Measurements from ENCODE around the gene NADK2.

Gene NADK2

GRCh38 chr5:36161361-36161760, 80.4 kb downstream of the NADK2 start:
- no peak overlapping the region for H4K91ac ChIP-seq (ENCODE audit: low read length)
- no peaks in the 10 kb centered on the region for H3K27me3 ChIP-seq (ENCODE audit: control insufficient read depth in 1 of 2, insufficient read depth in 1 of 2, low read length in 2 of 2)
- no peak for DNase-seq
- H2BK15ac ChIP-seq (ENCODE audit: low read depth, poor library complexity, severe bottlenecking): no peak overlapping the region
- H2BK12ac ChIP-seq (ENCODE audit: low read length in 2 of 2): no peak overlapping the region
- 95% methylated on average over 3 of the region's 4 CpGs for WGBS
- H3K27ac ChIP-seq (ENCODE audit: low read length, poor library complexity, severe bottlenecking): no peak overlapping the region
- no peak overlapping the region for H2AK5ac ChIP-seq (ENCODE audit: low read length, severe bottlenecking)
- no peak overlapping the region for H3K9ac ChIP-seq (ENCODE audit: low read length)
- H2BK120ac ChIP-seq (ENCODE audit: low read depth, low read length): no peak overlapping the region
- no peaks in the 10 kb centered on the region for H3K9me3 ChIP-seq (ENCODE audit: control insufficient read depth, low read length)
- H3K4me3 ChIP-seq (ENCODE audit: insufficient read depth in 1 of 2, low read depth in 1 of 2, low read length in 2 of 2): no peak overlapping the region
- H3K4ac ChIP-seq (ENCODE audit: low read depth in 1 of 2, low read length in 2 of 2): no peak overlapping the region
- no peak overlapping the region for H3K23ac ChIP-seq (ENCODE audit: low read length in 2 of 2)
- peaks cover 3% of the 10 kb centered on the region for H3K4me1 ChIP-seq (ENCODE audit: control insufficient read depth, insufficient read depth, low read depth, low read length)
- no peak overlapping the region for H3K14ac ChIP-seq (ENCODE audit: low read length in 2 of 2)
- H3K79me1 ChIP-seq (replicated peaks; ENCODE audit: low read length, poor library complexity, severe bottlenecking): peaks cover 39% of the 10 kb centered on the region
- no peak overlapping the region for H3K4me2 ChIP-seq (ENCODE audit: low read length, poor library complexity, severe bottlenecking)
- H2BK5ac ChIP-seq (ENCODE audit: low read depth, low read length, poor library complexity, severe bottlenecking): no peak overlapping the region
- H3K36me3 ChIP-seq (ENCODE audit: control insufficient read depth in 1 of 2, insufficient read depth in 2 of 2, low read depth in 1 of 2, low read length in 2 of 2): peaks cover 24 to 93% of the 10 kb centered on the region in 2 experiments
- no peak overlapping the region for H2AFZ ChIP-seq (ENCODE audit: low read depth, low read length)
- no peak overlapping the region for H3K18ac ChIP-seq (ENCODE audit: low read depth in 1 of 2, low read length in 2 of 2)
- no peak overlapping the region for H4K8ac ChIP-seq (ENCODE audit: low read length)

- no peak overlapping the region for H3K4me2 ChIP-seq (ENCODE audit: low read length, poor library complexity, severe bottlenecking)
- no peak overlapping the region for H2BK5ac ChIP-seq (ENCODE audit: low read depth, low read length, poor library complexity, severe bottlenecking)
- no peak for DNase-seq
- no peak overlapping the region for H2BK12ac ChIP-seq (ENCODE audit: low read length in 2 of 2)
- H2AK5ac ChIP-seq (ENCODE audit: low read length, severe bottlenecking): no peak overlapping the region
- no peak overlapping the region for H4K8ac ChIP-seq (ENCODE audit: low read length)
- H3K14ac ChIP-seq (ENCODE audit: low read length in 2 of 2): no peak overlapping the region
- H2BK120ac ChIP-seq (ENCODE audit: low read depth, low read length): no peak overlapping the region
- H3K9ac ChIP-seq (ENCODE audit: low read length): no peak overlapping the region
- no peak overlapping the region for H2BK15ac ChIP-seq (ENCODE audit: low read depth, poor library complexity, severe bottlenecking)
- H3K18ac ChIP-seq (ENCODE audit: low read depth in 1 of 2, low read length in 2 of 2): no peak overlapping the region
- H3K27me3 ChIP-seq (ENCODE audit: control insufficient read depth in 1 of 2, insufficient read depth in 1 of 2, low read length in 2 of 2): no peaks in the 10 kb centered on the region
- no peak overlapping the region for H3K4ac ChIP-seq (ENCODE audit: low read depth in 1 of 2, low read length in 2 of 2)
- no peak overlapping the region for H3K27ac ChIP-seq (ENCODE audit: low read length, poor library complexity, severe bottlenecking)
- H3K23ac ChIP-seq (ENCODE audit: low read length in 2 of 2): no peak overlapping the region
- H4K91ac ChIP-seq (ENCODE audit: low read length): no peak overlapping the region
- H3K36me3 ChIP-seq (ENCODE audit: control insufficient read depth in 1 of 2, insufficient read depth in 2 of 2, low read depth in 1 of 2, low read length in 2 of 2): peaks cover 24 to 87% of the 10 kb centered on the region in 2 experiments
- peaks cover 8% of the 10 kb centered on the region for H3K4me1 ChIP-seq (ENCODE audit: control insufficient read depth, insufficient read depth, low read depth, low read length)
- 98% methylated on average over 3 of the region's 3 CpGs for WGBS
- no peak overlapping the region for H2AFZ ChIP-seq (ENCODE audit: low read depth, low read length)
- no peak overlapping the region for H3K4me3 ChIP-seq (ENCODE audit: insufficient read depth in 1 of 2, low read depth in 1 of 2, low read length in 2 of 2)
- H3K9me3 ChIP-seq (ENCODE audit: control insufficient read depth, low read length): no peaks in the 10 kb centered on the region
- H3K79me1 ChIP-seq (replicated peaks; ENCODE audit: low read length, poor library complexity, severe bottlenecking): peaks cover 38% of the 10 kb centered on the region
Observed at GRCh38 chr5:36160617-36161016, 81.1 kb downstream of the NADK2 start.

GRCh38 chr5:36158144-36158543, 83.6 kb downstream of the NADK2 start:
- 67% methylated on average over 2 of the region's 2 CpGs for WGBS
- H2BK12ac ChIP-seq (ENCODE audit: low read length in 2 of 2): no peak overlapping the region
- no peak overlapping the region for H2BK120ac ChIP-seq (ENCODE audit: low read depth, low read length)
- H4K8ac ChIP-seq (ENCODE audit: low read length): no peak overlapping the region
- no peak overlapping the region for H3K14ac ChIP-seq (ENCODE audit: low read length in 2 of 2)
- peaks cover 10% of the 10 kb centered on the region for H3K4me1 ChIP-seq (ENCODE audit: control insufficient read depth, insufficient read depth, low read depth, low read length)
- H2AFZ ChIP-seq (ENCODE audit: low read depth, low read length): no peak overlapping the region
- H3K27ac ChIP-seq (ENCODE audit: low read length, poor library complexity, severe bottlenecking): peak overlapping the region; percentile 6
- no peak overlapping the region for H3K23ac ChIP-seq (ENCODE audit: low read length in 2 of 2)
- H3K27me3 ChIP-seq (ENCODE audit: control insufficient read depth in 1 of 2, insufficient read depth in 1 of 2, low read length in 2 of 2): no peaks in the 10 kb centered on the region
- DNase-seq: peak; percentile 61
- no peak overlapping the region for H3K4me3 ChIP-seq (ENCODE audit: insufficient read depth in 1 of 2, low read depth in 1 of 2, low read length in 2 of 2)
- H3K18ac ChIP-seq (ENCODE audit: low read depth in 1 of 2, low read length in 2 of 2): peak overlapping the region in 1 of 2 experiments; percentile 33
- H2BK15ac ChIP-seq (ENCODE audit: low read depth, poor library complexity, severe bottlenecking): no peak overlapping the region
- H3K79me1 ChIP-seq (replicated peaks; ENCODE audit: low read length, poor library complexity, severe bottlenecking): peaks cover 34% of the 10 kb centered on the region
- H3K9me3 ChIP-seq (ENCODE audit: control insufficient read depth, low read length): no peaks in the 10 kb centered on the region
- no peak overlapping the region for H3K4me2 ChIP-seq (ENCODE audit: low read length, poor library complexity, severe bottlenecking)
- no peak overlapping the region for H4K91ac ChIP-seq (ENCODE audit: low read length)
- H2AK5ac ChIP-seq (ENCODE audit: low read length, severe bottlenecking): peak overlapping the region; percentile 27
- H2BK5ac ChIP-seq (ENCODE audit: low read depth, low read length, poor library complexity, severe bottlenecking): no peak overlapping the region
- no peak overlapping the region for H3K4ac ChIP-seq (ENCODE audit: low read depth in 1 of 2, low read length in 2 of 2)
- no peak overlapping the region for H3K9ac ChIP-seq (ENCODE audit: low read length)
- peaks cover 21 to 83% of the 10 kb centered on the region in 2 experiments for H3K36me3 ChIP-seq (ENCODE audit: control insufficient read depth in 1 of 2, insufficient read depth in 2 of 2, low read depth in 1 of 2, low read length in 2 of 2)

GRCh38 chr5:36156619-36157018, 85.1 kb downstream of the NADK2 start:
- no peak overlapping the region for H2BK15ac ChIP-seq (ENCODE audit: low read depth, poor library complexity, severe bottlenecking)
- peak overlapping the region; percentile 85 for H3K27ac ChIP-seq (ENCODE audit: low read length, poor library complexity, severe bottlenecking)
- no peak overlapping the region for H2BK120ac ChIP-seq (ENCODE audit: low read depth, low read length)
- H3K27me3 ChIP-seq (ENCODE audit: control insufficient read depth in 1 of 2, insufficient read depth in 1 of 2, low read length in 2 of 2): no peaks in the 10 kb centered on the region
- no peak overlapping the region for H4K8ac ChIP-seq (ENCODE audit: low read length)
- no peak overlapping the region for H3K4me3 ChIP-seq (ENCODE audit: insufficient read depth in 1 of 2, low read depth in 1 of 2, low read length in 2 of 2)
- peak; percentile 62 for DNase-seq
- peak overlapping the region; percentile 11 for H2BK5ac ChIP-seq (ENCODE audit: low read depth, low read length, poor library complexity, severe bottlenecking)
- peaks cover 29% of the 10 kb centered on the region for H3K79me1 ChIP-seq (replicated peaks; ENCODE audit: low read length, poor library complexity, severe bottlenecking)
- H2AK5ac ChIP-seq (ENCODE audit: low read length, severe bottlenecking): peak overlapping the region; percentile 15
- H3K4me2 ChIP-seq (ENCODE audit: low read length, poor library complexity, severe bottlenecking): no peak overlapping the region
- WGBS: 0% methylated on average over 1 of the region's 1 CpG
- peaks cover 10% of the 10 kb centered on the region for H3K4me1 ChIP-seq (ENCODE audit: control insufficient read depth, insufficient read depth, low read depth, low read length)
- H4K91ac ChIP-seq (ENCODE audit: low read length): no peak overlapping the region
- no peak overlapping the region for H3K9ac ChIP-seq (ENCODE audit: low read length)
- H3K36me3 ChIP-seq (ENCODE audit: control insufficient read depth in 1 of 2, insufficient read depth in 2 of 2, low read depth in 1 of 2, low read length in 2 of 2): peaks cover 11 to 68% of the 10 kb centered on the region in 2 experiments
- no peaks in the 10 kb centered on the region for H3K9me3 ChIP-seq (ENCODE audit: control insufficient read depth, low read length)
- H2AFZ ChIP-seq (ENCODE audit: low read depth, low read length): no peak overlapping the region
- no peak overlapping the region for H3K23ac ChIP-seq (ENCODE audit: low read length in 2 of 2)
- no peak overlapping the region for H3K18ac ChIP-seq (ENCODE audit: low read depth in 1 of 2, low read length in 2 of 2)
- no peak overlapping the region for H2BK12ac ChIP-seq (ENCODE audit: low read length in 2 of 2)
- no peak overlapping the region for H3K14ac ChIP-seq (ENCODE audit: low read length in 2 of 2)
- H3K4ac ChIP-seq (ENCODE audit: low read depth in 1 of 2, low read length in 2 of 2): peak overlapping the region in 1 of 2 experiments; percentile 6
